SU-DHL-6 (cell line): Measurements from ENCODE around the gene CD79B.

Experiments used
- EZH2phosphoT487 ChIP-seq: fragments of 200-600 bp; sonication (generic), shearing (Covaris generic); conservative IDR thresholded peaks from 2 replicates; pipeline ENCODE4 v1.6.1; 2018; ENCODE audit warnings: mild to moderate bottlenecking, antibody characterized with exemption, low read length, moderate library complexity, mixed read lengths
- TF ChIP-seq, protein P1 (sequence below): fragments of 200-600 bp; sonication (generic); IDR thresholded peaks from one replicate; pipeline ENCODE4 v1.5.1; 2017; ENCODE audit warnings: antibody characterized with exemption, mild to moderate bottlenecking, low read length, moderate library complexity; ENCODE audit not compliant: insufficient read depth, poor library complexity, severe bottlenecking

DNA sequence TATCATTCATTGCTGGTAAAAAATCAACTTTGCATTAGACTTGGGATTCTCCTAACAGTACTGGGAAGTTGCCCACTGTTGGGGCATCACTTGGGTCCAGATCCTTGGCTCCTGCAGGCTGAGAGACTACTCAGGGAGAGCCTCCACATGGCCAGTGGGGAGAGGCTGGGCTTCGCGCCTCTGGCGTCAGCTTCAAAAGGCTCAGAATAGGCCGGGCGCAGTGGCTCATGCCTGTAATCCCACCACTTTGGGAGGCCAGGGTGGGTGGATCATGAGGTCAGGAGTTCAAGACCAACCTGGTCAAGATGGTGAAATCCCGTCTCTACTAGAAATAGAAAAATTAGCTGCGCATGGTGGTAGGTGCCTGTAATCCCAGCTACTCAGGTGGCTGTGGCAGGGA lies 17.7 kb downstream of the CD79B start:
- TF ChIP-seq, protein P1, sequence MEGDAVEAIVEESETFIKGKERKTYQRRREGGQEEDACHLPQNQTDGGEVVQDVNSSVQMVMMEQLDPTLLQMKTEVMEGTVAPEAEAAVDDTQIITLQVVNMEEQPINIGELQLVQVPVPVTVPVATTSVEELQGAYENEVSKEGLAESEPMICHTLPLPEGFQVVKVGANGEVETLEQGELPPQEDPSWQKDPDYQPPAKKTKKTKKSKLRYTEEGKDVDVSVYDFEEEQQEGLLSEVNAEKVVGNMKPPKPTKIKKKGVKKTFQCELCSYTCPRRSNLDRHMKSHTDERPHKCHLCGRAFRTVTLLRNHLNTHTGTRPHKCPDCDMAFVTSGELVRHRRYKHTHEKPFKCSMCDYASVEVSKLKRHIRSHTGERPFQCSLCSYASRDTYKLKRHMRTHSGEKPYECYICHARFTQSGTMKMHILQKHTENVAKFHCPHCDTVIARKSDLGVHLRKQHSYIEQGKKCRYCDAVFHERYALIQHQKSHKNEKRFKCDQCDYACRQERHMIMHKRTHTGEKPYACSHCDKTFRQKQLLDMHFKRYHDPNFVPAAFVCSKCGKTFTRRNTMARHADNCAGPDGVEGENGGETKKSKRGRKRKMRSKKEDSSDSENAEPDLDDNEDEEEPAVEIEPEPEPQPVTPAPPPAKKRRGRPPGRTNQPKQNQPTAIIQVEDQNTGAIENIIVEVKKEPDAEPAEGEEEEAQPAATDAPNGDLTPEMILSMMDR: no peak
- no peak for TF ChIP-seq EZH2phosphoT487
